ENCODE data around the gene CEP112. TPM values are rescaled to one million over a fixed set of nuclear protein-coding genes. Genes with fewer than 3 reads are reported as not detected.

The CEP112 gene
- total and polyA plus RNA-seq, 10 of the 15 experiments (the other 5 are each of a cell fraction or from before 2014, with no cell fraction given), result 0.11 to 3.8 (median 0.32) TPM; not detected in 1

GRCh38 chr17:65914784-65915342 lies 277.1 kb downstream of the CEP112 start (continued):
- TF ChIP-seq, protein P1, sequence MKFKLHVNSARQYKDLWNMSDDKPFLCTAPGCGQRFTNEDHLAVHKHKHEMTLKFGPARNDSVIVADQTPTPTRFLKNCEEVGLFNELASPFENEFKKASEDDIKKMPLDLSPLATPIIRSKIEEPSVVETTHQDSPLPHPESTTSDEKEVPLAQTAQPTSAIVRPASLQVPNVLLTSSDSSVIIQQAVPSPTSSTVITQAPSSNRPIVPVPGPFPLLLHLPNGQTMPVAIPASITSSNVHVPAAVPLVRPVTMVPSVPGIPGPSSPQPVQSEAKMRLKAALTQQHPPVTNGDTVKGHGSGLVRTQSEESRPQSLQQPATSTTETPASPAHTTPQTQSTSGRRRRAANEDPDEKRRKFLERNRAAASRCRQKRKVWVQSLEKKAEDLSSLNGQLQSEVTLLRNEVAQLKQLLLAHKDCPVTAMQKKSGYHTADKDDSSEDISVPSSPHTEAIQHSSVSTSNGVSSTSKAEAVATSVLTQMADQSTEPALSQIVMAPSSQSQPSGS (IDR thresholded peaks at IDR 0.05; ENCODE audit: low read length), result peak; percentile 90
- TF ChIP-seq TCF12 (IDR thresholded peaks at IDR 0.05; ENCODE audit: low read depth, low read length), result peak; percentile 45; the same call in 1 of the 2 replicates
- peak; percentile 52; the same call in 1 of the 2 replicates for TF ChIP-seq GABPA (IDR thresholded peaks at IDR 0.05; ENCODE audit: low read depth)
- TF ChIP-seq SMC3 (IDR thresholded peaks at IDR 0.05; ENCODE audit: borderline replicate concordance, low read length), result no peak
- TF ChIP-seq SRF (IDR thresholded peaks at IDR 0.05; ENCODE audit: low read depth in 2 of 2, low read length in 2 of 2), result no peak
- no peak for TF ChIP-seq MXI1 (IDR thresholded peaks at IDR 0.05; ENCODE audit: low read depth, low read length)
- peak; percentile 43; the same call in 1 of the 2 replicates for TF ChIP-seq MEF2A (IDR thresholded peaks at IDR 0.05; ENCODE audit: insufficient read depth, low read depth, low read length)
- TF ChIP-seq BMI1 (IDR thresholded peaks at IDR 0.05; ENCODE audit: borderline replicate concordance), result peak; percentile 71
- no peak for TF ChIP-seq MYC (IDR thresholded peaks at IDR 0.05; ENCODE audit: insufficient read depth, insufficient read length, insufficient replicate concordance, low read length, severe bottlenecking)
- peak; percentile 80; the same call in 2 of the 3 replicates for TF ChIP-seq POU2F2 (IDR thresholded peaks at IDR 0.05; ENCODE audit: borderline replicate concordance, low read depth, low read length)
- TF ChIP-seq WRNIP1 (IDR thresholded peaks at IDR 0.05; ENCODE audit: borderline replicate concordance, low read depth, low read length), result no peak
- no peak for TF ChIP-seq RAD51 (IDR thresholded peaks at IDR 0.05)
- no peak for TF ChIP-seq PRDM15 (CRISPR knock-in tag; IDR thresholded peaks at IDR 0.05)
- TF ChIP-seq CBFB (IDR thresholded peaks at IDR 0.05; ENCODE audit: low read depth), result peak; percentile 78; the same call in 1 of the 2 replicates
- TF ChIP-seq IKZF2 (IDR thresholded peaks at IDR 0.05), result peak; percentile 97 to 98
- TF ChIP-seq USF2 (IDR thresholded peaks at IDR 0.05; ENCODE audit: borderline replicate concordance, low read depth, low read length), result no peak
- peak; percentile 95 for TF ChIP-seq DPF2 (IDR thresholded peaks at IDR 0.05)
- peak; percentile 96 for TF ChIP-seq RUNX3 (IDR thresholded peaks at IDR 0.05; ENCODE audit: low read length)
- no peak for TF ChIP-seq TARDBP (IDR thresholded peaks at IDR 0.05; ENCODE audit: borderline replicate concordance)
- TF ChIP-seq SP1 (IDR thresholded peaks at IDR 0.05; ENCODE audit: low read depth, low read length), result peak; percentile 40
- no peak for TF ChIP-seq SREBF2 (IDR thresholded peaks at IDR 0.05; ENCODE audit: low read length)
- TF ChIP-seq, protein P2, sequence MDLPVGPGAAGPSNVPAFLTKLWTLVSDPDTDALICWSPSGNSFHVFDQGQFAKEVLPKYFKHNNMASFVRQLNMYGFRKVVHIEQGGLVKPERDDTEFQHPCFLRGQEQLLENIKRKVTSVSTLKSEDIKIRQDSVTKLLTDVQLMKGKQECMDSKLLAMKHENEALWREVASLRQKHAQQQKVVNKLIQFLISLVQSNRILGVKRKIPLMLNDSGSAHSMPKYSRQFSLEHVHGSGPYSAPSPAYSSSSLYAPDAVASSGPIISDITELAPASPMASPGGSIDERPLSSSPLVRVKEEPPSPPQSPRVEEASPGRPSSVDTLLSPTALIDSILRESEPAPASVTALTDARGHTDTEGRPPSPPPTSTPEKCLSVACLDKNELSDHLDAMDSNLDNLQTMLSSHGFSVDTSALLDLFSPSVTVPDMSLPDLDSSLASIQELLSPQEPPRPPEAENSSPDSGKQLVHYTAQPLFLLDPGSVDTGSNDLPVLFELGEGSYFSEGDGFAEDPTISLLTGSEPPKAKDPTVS (IDR thresholded peaks at IDR 0.05; ENCODE audit: low read depth, low read length), result no peak
- TF ChIP-seq EZH2 (IDR thresholded peaks at IDR 0.05; ENCODE audit: borderline replicate concordance, control insufficient read depth, low read depth, low read length), result no peak

Measured in GM12878 (cell line).